Ovary (tissue), 3 donors: ENCODE data around the gene TMED3.

Experiments used
- CTCF ChIP-seq, 3 donors: fragments of 450-650 bp in 2 of 3; fragments of 200-600 bp in 1 of 3; IDR thresholded peaks; one replicate each; pipeline versions ENCODE4 v1.5.1 to v1.8.0; 2016 to 2022; ENCODE audit warnings: antibody characterized with exemption in 3 of 3, mild to moderate bottlenecking in 1 of 3
- POLR2A ChIP-seq: fragments of 450-650 bp; IDR thresholded peaks from one replicate; pipeline ENCODE4 v1.6.1; 2017; ENCODE audit warnings: antibody characterized with exemption, mild to moderate bottlenecking, moderate library complexity
- donor health status: DM: no; HTN: no; CAD: no.

GRCh38 chr15:79349525-79349924 is 38.6 kb downstream of the TMED3 start:
- no peak for TF ChIP-seq CTCF (IDR thresholded peaks at IDR 0.05)
- no peak for TF ChIP-seq POLR2A
